Activated CD8-positive, alpha-beta memory T cell treated with anti-CD3 and anti-CD28 coated beads for 48 hours (primary cell): ENCODE measurements around the gene OSBP2.

Experiments
- DNase-seq, 3 experiments: peaks; one replicate each; pipeline ENCODE4 v3.0.0-alpha.2; 2020; ENCODE audit warnings: low read depth in 2 of 3, low spot score in 2 of 3

The OSBP2 gene

DNA sequence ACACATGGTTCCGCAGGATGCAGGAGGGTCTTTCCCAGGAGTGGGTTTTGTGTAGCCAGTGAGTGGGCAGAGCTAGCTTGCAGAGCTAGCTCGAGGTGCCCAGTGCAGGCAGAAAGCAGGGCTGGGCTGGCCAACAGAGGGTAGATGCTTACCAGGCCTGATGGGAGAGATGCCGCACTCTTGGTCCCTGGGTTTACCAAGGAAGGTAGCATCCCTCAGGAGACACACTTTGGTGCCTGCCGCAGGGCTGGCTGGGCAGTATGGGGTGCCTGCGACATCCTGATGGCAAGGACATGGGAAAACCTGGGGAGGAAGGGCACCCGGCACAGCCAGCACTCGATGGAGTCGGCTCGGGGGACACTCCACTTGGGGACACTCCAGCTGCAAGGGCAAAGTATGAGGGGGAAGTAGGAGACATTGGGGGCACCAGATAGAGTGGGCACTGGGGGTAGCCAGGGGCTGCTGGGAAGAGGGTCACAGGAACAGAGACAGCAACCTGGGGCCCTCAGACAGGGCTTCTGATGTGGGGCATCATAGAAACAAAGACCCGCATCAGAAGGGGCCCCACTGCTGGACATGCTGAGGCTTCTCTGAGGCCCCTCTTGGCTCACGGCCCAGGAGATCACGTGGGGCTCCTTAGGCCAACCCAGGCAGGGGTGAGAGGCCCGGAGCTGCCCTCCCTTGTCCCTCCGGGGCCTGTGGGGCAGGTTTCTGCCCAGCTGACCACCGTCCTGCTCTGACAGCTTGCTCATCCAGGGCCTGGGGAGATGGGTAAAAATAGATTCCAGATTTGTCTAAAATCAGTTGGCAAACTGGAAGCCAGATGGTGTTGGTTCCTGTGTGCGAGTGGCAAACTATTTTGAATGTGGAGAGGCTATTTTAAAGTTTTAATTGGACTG lies 184.1 kb downstream of the OSBP2 start:
- no peak for DNase-seq

GRCh38 chr22:30879415-30879797 lies 184.7 kb downstream of the OSBP2 start:
- DNase-seq: no peak

- no peak for DNase-seq
Measured at GRCh38 chr22:30880181-30880601, 185.5 kb downstream of the OSBP2 start.

- DNase-seq: no peak
Measured at GRCh38 chr22:30880847-30881246, 186.2 kb downstream of the OSBP2 start.

DNA sequence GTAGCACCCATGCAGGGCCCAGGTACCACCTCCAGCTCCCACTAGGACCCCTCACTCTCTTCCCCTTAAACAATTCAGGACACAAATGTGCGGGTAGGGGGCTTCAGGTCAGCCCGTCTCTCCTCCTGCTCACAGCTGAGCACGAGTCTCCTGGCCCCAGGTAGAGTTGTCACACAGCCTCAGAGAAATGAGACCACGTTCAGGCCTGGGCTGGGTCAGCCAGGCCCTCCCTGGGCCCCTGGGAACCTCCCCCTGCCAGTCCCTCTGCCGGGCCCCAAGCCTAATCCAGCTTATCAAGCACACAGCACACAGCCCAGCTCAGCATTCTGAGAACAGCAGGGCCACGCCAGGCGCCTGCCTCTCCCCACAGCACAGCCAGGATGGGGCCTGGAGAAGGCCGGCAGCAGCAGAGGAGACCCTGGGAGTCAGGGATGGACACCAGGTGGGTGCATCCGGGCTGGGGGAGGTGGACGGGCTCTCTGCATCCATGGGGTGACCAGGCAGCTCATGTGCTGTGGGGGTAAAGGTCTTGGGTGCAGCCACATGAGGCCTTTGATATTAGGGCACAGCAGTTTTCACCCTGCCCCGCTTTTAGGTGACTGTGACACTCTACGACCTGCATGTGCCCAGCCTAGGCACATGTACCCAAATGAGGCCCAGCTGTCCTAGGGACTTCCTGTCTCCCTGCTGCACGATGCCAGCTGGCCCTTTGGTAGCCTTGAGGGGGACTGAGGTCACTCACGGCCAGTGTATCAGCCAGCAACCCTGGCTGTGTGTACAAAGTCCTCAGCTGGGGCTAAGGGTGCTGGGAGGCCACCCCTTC lies 186.9 kb downstream of the OSBP2 start:
- DNase-seq: no peak

DNA sequence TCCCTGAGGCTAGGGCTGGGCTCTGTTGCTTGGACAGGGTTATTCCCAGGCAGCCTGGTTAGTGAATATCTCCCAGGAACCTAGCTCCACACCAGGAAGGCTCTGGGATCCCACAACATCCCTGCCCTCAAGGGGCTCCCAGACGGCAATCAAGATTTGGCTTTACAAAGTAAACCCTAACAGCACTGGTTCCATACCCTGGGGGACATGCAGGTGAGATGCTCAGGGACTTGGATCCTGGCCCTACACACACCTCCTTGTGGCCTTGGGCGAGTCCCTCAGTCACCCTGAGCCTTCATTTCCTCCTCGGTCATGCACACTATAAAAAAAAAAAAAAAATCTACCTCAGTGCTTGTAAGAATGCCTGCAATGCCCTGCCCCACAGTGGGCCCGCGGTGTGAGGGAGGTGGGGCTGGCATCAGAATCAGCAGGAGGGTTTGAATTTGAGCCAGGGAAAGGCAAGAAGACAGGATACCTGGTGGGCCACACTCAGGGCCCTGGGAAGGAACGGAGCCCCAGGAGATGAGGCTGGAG lies 187.6 kb downstream of the OSBP2 start:
- no peak for DNase-seq

GRCh38 chr22:30882974-30883533 lies 188.4 kb downstream of the OSBP2 start:
- no peak for DNase-seq

- DNase-seq: no peak
Measured at GRCh38 chr22:30883586-30884145, 189.0 kb downstream of the OSBP2 start.

GRCh38 chr22:30884211-30885000 lies 189.7 kb downstream of the OSBP2 start:
- no peak for DNase-seq

- DNase-seq: no peak
Measured at GRCh38 chr22:30885001-30885366, 190.3 kb downstream of the OSBP2 start.

- no peak for DNase-seq
Measured at GRCh38 chr22:30885591-30885990, 190.9 kb downstream of the OSBP2 start.

DNA sequence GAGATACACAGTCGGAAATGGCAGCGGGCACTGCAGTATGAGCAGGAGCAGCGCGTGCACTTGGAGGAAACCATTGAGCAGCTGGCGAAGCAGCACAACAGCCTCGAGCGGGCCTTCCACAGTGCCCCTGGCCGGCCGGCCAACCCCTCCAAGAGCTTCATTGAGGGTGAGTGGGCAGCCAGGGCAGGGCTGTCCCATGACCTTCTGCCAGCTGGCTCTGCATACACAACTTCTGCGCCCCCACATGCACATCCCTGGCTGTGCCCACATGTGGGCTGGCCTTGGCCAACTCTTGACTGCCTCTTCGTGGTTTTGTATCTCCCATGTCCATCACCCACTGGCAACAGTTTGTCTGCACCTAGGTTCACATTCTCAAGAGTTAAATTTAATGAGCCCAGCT lies 192.8 kb downstream of the OSBP2 start:
- DNase-seq: no peak

DNA sequence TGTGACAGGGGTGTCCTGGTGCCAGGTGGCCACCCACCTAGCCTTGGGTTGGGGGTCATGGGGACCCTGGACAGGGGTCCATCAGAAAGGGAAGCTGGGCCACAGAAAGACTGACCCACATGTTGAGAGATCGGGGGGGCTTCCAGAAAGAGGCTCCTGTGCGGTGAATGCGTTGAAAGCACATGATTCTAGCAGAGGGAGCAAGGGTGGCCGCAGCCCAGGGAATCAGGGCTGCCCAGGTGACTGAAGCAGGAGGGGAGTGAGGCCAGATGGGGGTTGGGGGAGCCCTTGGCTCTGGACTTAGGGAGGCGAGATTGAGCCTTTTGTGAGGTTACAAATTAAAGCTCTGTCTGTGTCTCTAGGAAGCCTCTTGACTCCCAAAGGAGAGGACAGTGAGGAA lies 193.2 kb downstream of the OSBP2 start:
- no peak for DNase-seq

DNA sequence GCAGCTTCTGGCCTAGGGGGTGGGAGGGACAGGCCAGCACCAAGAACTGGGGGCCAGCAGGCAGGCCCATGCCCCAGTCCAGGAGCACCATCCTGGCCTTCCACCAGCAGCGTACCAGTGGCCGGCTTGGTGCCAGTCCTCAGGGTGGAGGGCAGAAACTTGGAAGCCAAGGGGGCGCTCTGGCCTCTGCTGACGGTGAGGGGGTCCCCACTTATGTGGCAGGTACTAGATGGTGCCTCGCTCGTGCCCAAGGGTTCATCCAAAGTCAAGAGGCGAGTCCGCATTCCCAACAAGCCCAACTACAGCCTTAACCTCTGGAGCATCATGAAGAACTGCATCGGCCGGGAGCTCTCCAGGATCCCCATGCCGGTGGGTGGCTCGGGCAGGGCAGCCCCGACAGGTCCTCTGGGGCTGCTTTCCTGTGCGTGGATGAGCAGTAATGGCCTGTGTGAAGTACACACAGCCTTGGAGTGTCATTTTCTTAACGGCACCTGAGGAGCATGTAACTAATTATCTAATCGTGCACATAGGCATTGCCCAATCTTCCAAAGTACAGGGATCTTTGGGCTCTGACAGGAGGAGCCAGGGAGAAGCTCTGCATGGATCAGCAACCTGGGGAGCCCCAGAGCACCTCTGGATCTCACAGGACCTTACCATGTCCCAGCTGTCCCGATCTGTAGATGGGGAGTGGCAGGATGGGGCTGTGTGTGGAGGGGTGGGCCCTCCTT lies 194.8 kb downstream of the OSBP2 start:
- no peak for DNase-seq

DNA sequence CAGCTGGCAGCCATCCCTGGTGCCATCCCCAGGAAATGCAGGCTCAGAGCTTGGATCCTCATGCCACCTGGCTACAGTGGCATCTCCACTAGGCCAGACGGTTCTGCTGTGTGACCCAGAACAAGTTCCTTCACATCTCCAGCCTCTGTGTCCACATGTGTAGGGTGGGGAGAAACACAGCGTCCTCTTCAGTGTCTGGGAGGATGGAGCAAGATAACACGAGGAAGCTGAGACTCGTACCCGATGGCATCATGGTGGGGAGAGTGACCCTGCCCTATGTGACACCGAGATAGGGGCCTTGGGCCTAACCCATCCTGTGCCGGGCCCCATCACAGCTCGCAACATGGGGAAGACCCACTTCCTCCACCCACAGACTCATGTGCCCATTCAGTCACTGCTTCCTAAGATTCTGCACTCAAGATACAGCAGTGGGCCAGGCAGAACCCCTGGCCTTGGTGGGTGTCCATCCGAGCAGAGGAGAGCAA lies 195.4 kb downstream of the OSBP2 start:
- DNase-seq: no peak

DNA sequence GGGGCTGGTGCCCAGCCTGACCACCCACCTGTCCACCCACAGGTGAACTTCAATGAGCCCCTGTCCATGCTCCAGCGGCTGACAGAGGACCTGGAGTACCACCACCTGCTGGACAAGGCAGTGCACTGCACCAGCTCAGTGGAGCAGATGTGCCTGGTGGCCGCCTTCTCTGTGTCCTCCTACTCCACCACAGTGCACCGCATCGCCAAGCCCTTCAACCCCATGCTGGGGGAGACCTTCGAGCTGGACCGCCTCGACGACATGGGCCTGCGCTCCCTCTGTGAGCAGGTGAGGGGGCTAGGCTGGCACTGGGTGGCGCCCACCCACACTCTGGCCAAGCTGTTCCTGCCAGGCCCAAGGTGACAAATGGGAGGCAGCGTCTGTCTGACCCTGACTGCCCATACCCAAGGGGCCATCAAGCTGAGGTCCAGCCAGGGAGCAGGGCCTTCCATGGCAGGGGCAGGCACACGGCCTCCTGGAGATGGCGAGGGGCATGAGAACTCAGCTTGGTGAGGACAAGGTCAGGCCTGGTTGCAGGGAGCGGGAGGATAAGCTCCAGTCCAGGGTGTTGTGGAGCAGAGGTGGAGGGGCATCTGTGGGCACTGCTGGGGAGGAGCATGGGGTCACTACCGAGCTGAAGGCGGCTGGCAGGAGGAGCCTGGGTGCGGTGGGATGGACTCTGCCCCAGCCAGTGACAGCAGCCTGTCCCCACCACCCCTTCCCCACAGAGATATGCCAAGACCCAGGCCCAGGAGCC lies 196.2 kb downstream of the OSBP2 start:
- no peak for DNase-seq

- no peak for DNase-seq
Measured at GRCh38 chr22:30891443-30891755, 196.7 kb downstream of the OSBP2 start.

- no peak for DNase-seq
Measured at GRCh38 chr22:30891781-30892180, 197.1 kb downstream of the OSBP2 start.

- DNase-seq: no peak
Measured at GRCh38 chr22:30892286-30892685, 197.6 kb downstream of the OSBP2 start.
